Small intestine (tissue), 7 donors: ENCODE results near the gene CCDC74B. TPM values are rescaled to one million over a fixed set of nuclear protein-coding genes. Genes with fewer than 3 reads are reported as not detected.
"Not testable (repeated sequence)": the region's sequence is repeated elsewhere in the genome, so short reads cannot be mapped to it uniquely, and the experiment has no call there.

ENCODE experiments used
- DNase-seq, 2 donors: peaks; one replicate each; pipeline versions ENCODE4 v3.0.0 to v3.0.0-alpha.2; 2013
- FAIRE-seq: peaks from 2 replicates; lab custom pipeline; 2012; peaks lifted over from hg19 to GRCh38; lab: Jason Lieb, UNC
- H3K27ac ChIP-seq, 3 donors: one replicate each; pipeline ENCODE4 v1.5.1; 2013; ENCODE audit warnings: low read length in 2 of 3, mild to moderate bottlenecking in 2 of 3, control low read depth in 1 of 3, inconsistent platforms in 1 of 3, low read depth in 1 of 3, moderate library complexity in 1 of 3
- H3K27me3 ChIP-seq, 3 donors: one replicate each; pipeline ENCODE4 v1.6.1; 2013; ENCODE audit warnings: low read length in 3 of 3, inconsistent platforms in 1 of 3; ENCODE audit not compliant: control insufficient read depth in 3 of 3, insufficient read depth in 3 of 3
- H3K36me3 ChIP-seq, 3 donors: one replicate each; pipeline ENCODE4 v1.6.1; 2013; ENCODE audit warnings: low read length in 3 of 3, inconsistent platforms in 1 of 3, low read depth in 1 of 3, mild to moderate bottlenecking in 1 of 3, moderate library complexity in 1 of 3; ENCODE audit not compliant: control insufficient read depth in 3 of 3, insufficient read depth in 2 of 3
- H3K4me1 ChIP-seq, 3 donors: one replicate each; pipeline ENCODE4 v1.6.1; 2013; ENCODE audit warnings: low read length in 2 of 3, inconsistent platforms in 1 of 3, low read depth in 1 of 3, mild to moderate bottlenecking in 1 of 3, moderate library complexity in 1 of 3; ENCODE audit not compliant: control insufficient read depth in 3 of 3, insufficient read depth in 2 of 3
- H3K4me3 ChIP-seq, 3 donors: one replicate each; pipeline ENCODE4 v1.5.1; 2013; ENCODE audit warnings: low read length in 3 of 3, control low read depth in 1 of 3, inconsistent platforms in 1 of 3, low read depth in 1 of 3, mild to moderate bottlenecking in 1 of 3, moderate library complexity in 1 of 3
- H3K9me3 ChIP-seq, 2 donors: one replicate each; pipeline ENCODE4 v1.6.1; 2013; ENCODE audit warnings: low read depth in 1 of 2, low read length in 1 of 2; ENCODE audit not compliant: control insufficient read depth in 2 of 2, insufficient read depth in 1 of 2
- WGBS, 3 donors: extraction: QIAGEN DNeasy Blood & Tissue Kit; methylation state at CpG; one replicate each; pipeline ENCODE4 v1.1.7; 2013; 5-methylcytosine and 5-hydroxymethylcytosine counted together
- polyA plus RNA-seq, 4 donors: library from polyadenylated mRNA; stranded (reverse) in 3 of 4; unstranded in 1 of 4; fragments of 200-250 nt in 3 of 4; fragments of 120-200 nt in 1 of 4; gene quantifications; one replicate each; pipeline versions ENCODE4 v1.2.1 to v1.2.3, GENCODE V29; 2013
- donor health status: healthy with polysubstance abuse.
- donor health status: control.
- donor health status: control.
- donor health status: Bipolar disorder and iron deficiency.
- donor health status: healthy.

The CCDC74B gene
- polyA plus RNA-seq, 4 donors = 0.81 to 1.5 TPM; not detected in 2

DNA sequence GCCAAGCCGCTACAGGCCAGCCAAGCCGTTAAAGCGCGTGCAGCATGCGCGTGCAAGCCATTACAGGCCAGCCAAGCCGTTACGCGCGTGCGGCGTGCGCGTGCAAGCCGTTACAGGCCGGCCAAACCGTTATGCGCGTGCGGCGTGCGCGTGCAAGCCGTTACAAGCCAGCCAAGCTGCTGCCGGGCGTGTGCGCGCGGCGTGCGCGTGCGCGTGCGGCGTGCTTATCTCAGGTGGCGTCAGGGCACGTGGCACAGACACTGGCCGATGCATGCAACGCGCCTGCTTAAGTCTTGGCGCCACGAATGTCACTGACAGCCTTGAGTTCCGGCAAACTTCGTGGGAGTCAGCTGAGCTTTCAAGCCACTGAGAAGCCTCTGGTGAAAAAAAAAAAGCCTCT is 24.0 kb downstream of the CCDC74B start:
- not testable (repeated sequence) for H3K27ac ChIP-seq, H3K4me1 ChIP-seq, DNase-seq, H3K27me3 ChIP-seq, H3K4me3 ChIP-seq, H3K9me3 ChIP-seq, H3K36me3 ChIP-seq, FAIRE-seq
- 93 to 94% (median 94%) methylated on average over 26 to 38 of the region's 45 CpGs for WGBS, 3 donors

DNA sequence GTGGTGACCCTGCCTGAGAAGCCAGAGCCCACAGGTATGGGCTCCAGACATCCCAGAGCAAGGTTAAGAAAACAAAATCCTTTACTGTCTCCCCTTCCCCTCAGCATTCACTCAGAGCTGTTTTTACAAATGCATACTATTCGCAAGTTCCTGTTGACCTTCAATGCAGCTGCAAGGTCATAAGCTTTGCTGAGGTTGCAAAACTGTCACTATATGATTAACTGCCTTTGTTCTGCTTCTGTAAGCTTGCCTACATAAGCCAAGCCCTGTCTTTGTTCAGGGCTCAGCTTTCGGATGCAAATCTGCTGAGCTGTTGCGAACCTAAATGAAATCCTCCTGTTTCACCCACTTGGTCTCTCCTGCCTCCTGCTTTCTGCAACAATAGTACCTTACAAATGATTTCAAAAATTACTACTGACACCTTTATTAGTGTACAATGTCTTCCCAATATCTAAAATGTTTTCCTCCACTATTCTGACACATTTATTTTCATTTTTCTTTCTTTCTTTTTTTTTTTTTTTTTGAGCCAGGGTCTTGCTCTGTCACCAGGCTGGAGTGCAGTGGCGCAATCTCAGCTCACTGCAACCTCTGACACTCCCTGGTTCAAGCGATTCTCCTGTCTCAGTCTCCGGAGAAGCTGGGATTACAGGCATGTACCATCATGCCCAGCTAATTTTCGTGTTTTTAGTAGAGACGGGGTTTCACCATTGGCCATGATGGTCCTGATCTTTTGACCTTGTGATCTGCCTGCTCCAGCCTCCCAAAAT is 42.1 kb downstream of the CCDC74B start:
- H3K27me3 ChIP-seq, H3K27ac ChIP-seq, H3K4me3 ChIP-seq, H3K4me1 ChIP-seq, H3K9me3 ChIP-seq, FAIRE-seq, H3K36me3 ChIP-seq: not testable (repeated sequence)
- 55 to 77% (median 69%) methylated on average over 5 to 8 of the region's 8 CpGs for WGBS, 3 donors
- DNase-seq = peak in 1 of 2 donors; percentile 0

Other genes starting within 250 kb of the CCDC74B start
- gene RAB6C, start 165.4 kb downstream of the CCDC74B start, polyA plus RNA-seq = under 1 TPM in 2 of 4 donors, not detected in 2; 0.07 to 0.09 TPM
- not detected for gene POTEF, start 15.9 kb downstream of the CCDC74B start, polyA plus RNA-seq
- gene SMPD4, start 36.5 kb upstream of the CCDC74B start, polyA plus RNA-seq = 10 to 100 TPM; 23.8 to 46.7 (median 32.6) TPM
- 100 to 1,000 TPM; 161 to 317 (median 245) TPM for gene MZT2B, start 37.1 kb upstream of the CCDC74B start, polyA plus RNA-seq
- 1 to 10 TPM in 1 of 4 donors, under 1 TPM in 1, not detected in 2; 0.12 to 2.4 TPM for gene TUBA3E, start 53.3 kb upstream of the CCDC74B start, polyA plus RNA-seq
- gene IMP4, start 197.8 kb upstream of the CCDC74B start, polyA plus RNA-seq = 10 to 100 TPM; 52.7 to 77.7 (median 62.2) TPM
- 100 to 1,000 TPM in 1 of 4 donors, 10 to 100 TPM in 3; 58.6 to 105 (median 66.5) TPM for gene PTPN18, start 210.9 kb upstream of the CCDC74B start, polyA plus RNA-seq